ENCODE measurements around the gene SULT4A1.

The SULT4A1 gene

GRCh38 chr22:43796567-43796966 lies 65.7 kb downstream of the SULT4A1 start:
- peak; percentile 57 for DNase-seq

- DNase-seq, result no peak
Observed at GRCh38 chr22:43795320-43795719, 67.0 kb downstream of the SULT4A1 start.

GRCh38 chr22:43792905-43793304 lies 69.4 kb downstream of the SULT4A1 start:
- DNase-seq, result no peak

GRCh38 chr22:43789452-43789851 lies 72.9 kb downstream of the SULT4A1 start:
- peak; percentile 72 for DNase-seq

- DNase-seq, result no peak
Observed at GRCh38 chr22:43783777-43784176, 78.5 kb downstream of the SULT4A1 start.

GRCh38 chr22:43782448-43782847 lies 79.9 kb downstream of the SULT4A1 start:
- no peak for DNase-seq

GRCh38 chr22:43777286-43777685 lies 85.0 kb downstream of the SULT4A1 start:
- peak; percentile 37 for DNase-seq

- DNase-seq, result no peak
Observed at GRCh38 chr22:43776081-43776670, 86.1 kb downstream of the SULT4A1 start.
